ENCODE data around the gene SAP25. TPM values are rescaled to one million over a fixed set of nuclear protein-coding genes. Genes with fewer than 3 reads are reported as not detected.

Gene SAP25
- total RNA-seq, 1 experiment from 2014 or later = 3.0 TPM

GRCh38 chr7:100576384-100576993 lies 2.8 kb upstream of the SAP25 start:
- TF ChIP-seq SIN3A (IDR thresholded peaks at IDR 0.05; ENCODE audit: borderline replicate concordance, insufficient read depth, low read depth, low read length) (no peak), CTCF (IDR thresholded peaks at IDR 0.05) (no peak), POLR2AphosphoS5 (IDR thresholded peaks at IDR 0.05; ENCODE audit: low read depth, low read length) (no peak), TCF7L2 (IDR thresholded peaks at IDR 0.05; ENCODE audit: low read depth, low read length) (no peak)
- TF ChIP-seq, protein P1, sequence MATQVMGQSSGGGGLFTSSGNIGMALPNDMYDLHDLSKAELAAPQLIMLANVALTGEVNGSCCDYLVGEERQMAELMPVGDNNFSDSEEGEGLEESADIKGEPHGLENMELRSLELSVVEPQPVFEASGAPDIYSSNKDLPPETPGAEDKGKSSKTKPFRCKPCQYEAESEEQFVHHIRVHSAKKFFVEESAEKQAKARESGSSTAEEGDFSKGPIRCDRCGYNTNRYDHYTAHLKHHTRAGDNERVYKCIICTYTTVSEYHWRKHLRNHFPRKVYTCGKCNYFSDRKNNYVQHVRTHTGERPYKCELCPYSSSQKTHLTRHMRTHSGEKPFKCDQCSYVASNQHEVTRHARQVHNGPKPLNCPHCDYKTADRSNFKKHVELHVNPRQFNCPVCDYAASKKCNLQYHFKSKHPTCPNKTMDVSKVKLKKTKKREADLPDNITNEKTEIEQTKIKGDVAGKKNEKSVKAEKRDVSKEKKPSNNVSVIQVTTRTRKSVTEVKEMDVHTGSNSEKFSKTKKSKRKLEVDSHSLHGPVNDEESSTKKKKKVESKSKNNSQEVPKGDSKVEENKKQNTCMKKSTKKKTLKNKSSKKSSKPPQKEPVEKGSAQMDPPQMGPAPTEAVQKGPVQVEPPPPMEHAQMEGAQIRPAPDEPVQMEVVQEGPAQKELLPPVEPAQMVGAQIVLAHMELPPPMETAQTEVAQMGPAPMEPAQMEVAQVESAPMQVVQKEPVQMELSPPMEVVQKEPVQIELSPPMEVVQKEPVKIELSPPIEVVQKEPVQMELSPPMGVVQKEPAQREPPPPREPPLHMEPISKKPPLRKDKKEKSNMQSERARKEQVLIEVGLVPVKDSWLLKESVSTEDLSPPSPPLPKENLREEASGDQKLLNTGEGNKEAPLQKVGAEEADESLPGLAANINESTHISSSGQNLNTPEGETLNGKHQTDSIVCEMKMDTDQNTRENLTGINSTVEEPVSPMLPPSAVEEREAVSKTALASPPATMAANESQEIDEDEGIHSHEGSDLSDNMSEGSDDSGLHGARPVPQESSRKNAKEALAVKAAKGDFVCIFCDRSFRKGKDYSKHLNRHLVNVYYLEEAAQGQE (IDR thresholded peaks at IDR 0.05; ENCODE audit: insufficient read depth in 1 of 2, low read depth in 2 of 2, low read length in 1 of 2) = no peak
- no peak overlapping the region for H3K4me3 ChIP-seq (ENCODE audit: low read depth in 2 of 2, low read length in 2 of 2)
- intact Hi-C loops (cut with micrococcal nuclease; ENCODE audit: unreplicated experiment) = no loop called here
- H3K4me1 ChIP-seq (ENCODE audit: control insufficient read depth, insufficient read depth, low read length) = peaks cover 9% of the 10 kb centered on the region
- H3K36me3 ChIP-seq (ENCODE audit: control insufficient read depth, insufficient read depth, low read length) = peaks cover 4% of the 10 kb centered on the region; the same call in 1 of the 2 replicates
- H3K27me3 ChIP-seq (ENCODE audit: control insufficient read depth, insufficient read depth, low read length) = no peaks in the 10 kb centered on the region
- no peaks in the 10 kb centered on the region for H3K9me3 ChIP-seq (ENCODE audit: control insufficient read depth, insufficient read depth, low read depth, low read length)
- DNase-seq (ENCODE audit: low read depth, low spot score) (no peak), ATAC-seq (no peak)
- POLR2A ChIA-PET = interaction anchor here (0.6 kb wide), 1 partner anchor 96 kb away, joined by 7 read pairs; no protein-coding TSS in a partner anchor
- in situ Hi-C loops (cut with HindIII; ENCODE audit: low pct_unique_long_range_greater_than_20kb, low sequenced_read_pairs) = no loop called here
- no peak overlapping the region for H3K27ac ChIP-seq (ENCODE audit: low read length)
- CTCF ChIA-PET = no interaction called here
- BruUV-seq (replicated peaks) = no TSS peak

DNA sequence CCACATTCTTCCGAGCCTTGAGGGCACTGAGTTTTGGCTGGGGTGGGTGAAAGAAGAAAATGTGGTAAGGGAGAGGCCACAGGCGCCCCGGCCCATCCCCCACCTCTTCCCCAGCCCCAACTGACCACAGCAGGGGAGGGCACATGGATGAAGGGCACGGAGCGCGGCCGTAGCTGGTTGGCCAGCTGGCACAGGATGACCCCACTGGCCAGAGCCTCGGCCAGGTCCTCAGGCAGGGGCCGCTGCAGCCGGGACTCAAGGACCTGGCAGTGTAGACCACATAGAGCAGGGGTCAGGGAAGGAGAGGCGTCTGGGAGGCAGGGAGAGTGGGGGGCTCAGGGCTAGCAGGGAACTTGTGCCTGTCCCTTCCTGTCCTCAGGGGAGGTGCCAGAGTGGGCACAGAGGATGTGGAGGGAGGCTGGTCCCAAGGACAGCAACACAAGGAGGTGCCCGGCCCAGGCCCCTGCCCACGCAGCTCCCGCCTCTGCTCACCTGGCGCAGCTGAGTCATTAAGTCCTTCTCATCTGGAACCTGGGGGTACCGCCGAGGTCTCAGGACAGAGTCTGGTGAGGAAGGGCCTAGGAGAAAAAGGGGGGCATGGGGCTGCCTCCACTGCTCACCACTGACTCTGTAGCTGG lies 2.2 kb upstream of the SAP25 start:
- in situ Hi-C loops (cut with HindIII; ENCODE audit: low pct_unique_long_range_greater_than_20kb, low sequenced_read_pairs) = no loop called here
- Histone ChIP-seq H3K9me3 (ENCODE audit: control insufficient read depth, insufficient read depth, low read depth, low read length) (no peaks in the 10 kb centered on the region), H3K27ac (ENCODE audit: low read length) (no peak overlapping the region), H3K4me3 (ENCODE audit: low read depth in 2 of 2, low read length in 2 of 2) (no peak overlapping the region), H3K27me3 (ENCODE audit: control insufficient read depth, insufficient read depth, low read length) (no peaks in the 10 kb centered on the region), H3K36me3 (ENCODE audit: control insufficient read depth, insufficient read depth, low read length) (no peaks in the 10 kb centered on the region), H3K4me1 (ENCODE audit: control insufficient read depth, insufficient read depth, low read length) (peaks cover 15% of the 10 kb centered on the region)
- no peak for DNase-seq (ENCODE audit: low read depth, low spot score)
- POLR2A ChIA-PET = no interaction called here
- no peak for TF ChIP-seq POLR2AphosphoS5 (IDR thresholded peaks at IDR 0.05; ENCODE audit: low read depth, low read length)
- no peak for TF ChIP-seq TCF7L2 (IDR thresholded peaks at IDR 0.05; ENCODE audit: low read depth, low read length)
- TF ChIP-seq CTCF (IDR thresholded peaks at IDR 0.05) = no peak
- TF ChIP-seq, protein P1 (IDR thresholded peaks at IDR 0.05; ENCODE audit: insufficient read depth in 1 of 2, low read depth in 2 of 2, low read length in 1 of 2) = no peak
- TF ChIP-seq SIN3A (IDR thresholded peaks at IDR 0.05; ENCODE audit: borderline replicate concordance, insufficient read depth, low read depth, low read length) = no peak
- no peak for ATAC-seq
- intact Hi-C loops (cut with micrococcal nuclease; ENCODE audit: unreplicated experiment) = no loop called here
- no TSS peak for BruUV-seq (replicated peaks)
- CTCF ChIA-PET = no interaction called here

Measured in Panc1 (cell line).